ENCODE measurements around the gene COL1A2.

Gene COL1A2

GRCh38 chr7:94422136-94422535, 27.4 kb downstream of the COL1A2 start:
- Histone ChIP-seq H3K4me3 (ENCODE audit: low read depth, low read length) (no peak overlapping the region), H3K4me1 (ENCODE audit: control insufficient read depth, insufficient read depth, low read length) (no peaks in the 10 kb centered on the region), H3K27me3 (ENCODE audit: control insufficient read depth, insufficient read depth, low read length) (no peaks in the 10 kb centered on the region), H3K36me3 (ENCODE audit: control insufficient read depth, insufficient read depth, low read length) (peaks cover 99% of the 10 kb centered on the region), H3K9ac (ENCODE audit: low read length) (no peak overlapping the region), H3K27ac (ENCODE audit: low read depth, low read length) (no peak overlapping the region), H3K9me3 (ENCODE audit: control insufficient read depth, insufficient read depth, low read depth, low read length) (no peaks in the 10 kb centered on the region)

GRCh38 chr7:94422827-94423460, 28.2 kb downstream of the COL1A2 start:
- no peak overlapping the region for H3K27ac ChIP-seq (ENCODE audit: low read depth, low read length)
- no peak overlapping the region for H3K9ac ChIP-seq (ENCODE audit: low read length)
- H3K9me3 ChIP-seq (ENCODE audit: control insufficient read depth, insufficient read depth, low read depth, low read length) = no peaks in the 10 kb centered on the region
- H3K36me3 ChIP-seq (ENCODE audit: control insufficient read depth, insufficient read depth, low read length) = peaks cover 99% of the 10 kb centered on the region
- H3K4me3 ChIP-seq (ENCODE audit: low read depth, low read length) = no peak overlapping the region
- H3K27me3 ChIP-seq (ENCODE audit: control insufficient read depth, insufficient read depth, low read length) = no peaks in the 10 kb centered on the region
- no peaks in the 10 kb centered on the region for H3K4me1 ChIP-seq (ENCODE audit: control insufficient read depth, insufficient read depth, low read length)

DNA sequence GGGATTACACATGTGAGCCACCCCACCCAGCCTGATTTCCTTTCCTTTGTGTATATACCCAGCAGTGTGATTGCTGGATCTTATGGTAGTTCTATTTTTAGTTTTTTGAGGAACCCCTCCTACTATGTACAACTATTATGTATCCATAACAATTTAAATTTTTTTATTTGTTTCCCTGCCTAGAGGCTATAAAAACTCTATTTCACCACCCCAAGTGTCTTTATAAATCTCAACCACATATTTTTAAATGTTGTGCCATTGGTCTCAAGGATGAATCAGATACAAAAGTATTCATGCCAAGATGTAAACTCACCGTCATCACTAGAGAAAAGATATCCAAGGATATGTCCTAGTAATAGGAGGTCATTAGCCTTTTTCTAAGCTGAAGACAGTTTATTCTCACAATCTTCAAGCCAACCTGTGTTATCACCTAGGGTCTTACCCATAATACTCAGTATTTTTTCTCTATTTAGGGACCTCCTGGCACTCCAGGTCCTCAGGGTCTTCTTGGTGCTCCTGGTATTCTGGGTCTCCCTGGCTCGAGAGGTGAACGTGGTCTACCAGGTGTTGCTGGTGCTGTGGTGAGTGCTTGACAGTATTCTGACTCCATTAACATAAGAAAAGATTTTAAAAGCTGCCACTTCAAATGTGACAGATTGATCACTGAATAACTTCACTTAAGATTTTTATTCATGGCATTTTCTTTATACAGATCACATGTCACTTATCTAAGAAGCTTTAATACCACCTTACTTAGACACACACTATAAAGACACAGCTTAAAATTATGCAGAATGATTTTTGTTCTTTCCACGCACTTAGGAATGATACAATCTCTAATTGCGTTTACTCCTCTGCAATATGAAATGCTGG, 29.4 kb downstream of the COL1A2 start:
- peaks cover 99% of the 10 kb centered on the region for H3K36me3 ChIP-seq (ENCODE audit: control insufficient read depth, insufficient read depth, low read length)
- H3K4me1 ChIP-seq (ENCODE audit: control insufficient read depth, insufficient read depth, low read length) = no peaks in the 10 kb centered on the region
- no peaks in the 10 kb centered on the region for H3K27me3 ChIP-seq (ENCODE audit: control insufficient read depth, insufficient read depth, low read length)
- H3K9me3 ChIP-seq (ENCODE audit: control insufficient read depth, insufficient read depth, low read depth, low read length) = no peaks in the 10 kb centered on the region
- H3K27ac ChIP-seq (ENCODE audit: low read depth, low read length) = no peak overlapping the region
- H3K9ac ChIP-seq (ENCODE audit: low read length) = no peak overlapping the region
- H3K4me3 ChIP-seq (ENCODE audit: low read depth, low read length) = no peak overlapping the region

DNA sequence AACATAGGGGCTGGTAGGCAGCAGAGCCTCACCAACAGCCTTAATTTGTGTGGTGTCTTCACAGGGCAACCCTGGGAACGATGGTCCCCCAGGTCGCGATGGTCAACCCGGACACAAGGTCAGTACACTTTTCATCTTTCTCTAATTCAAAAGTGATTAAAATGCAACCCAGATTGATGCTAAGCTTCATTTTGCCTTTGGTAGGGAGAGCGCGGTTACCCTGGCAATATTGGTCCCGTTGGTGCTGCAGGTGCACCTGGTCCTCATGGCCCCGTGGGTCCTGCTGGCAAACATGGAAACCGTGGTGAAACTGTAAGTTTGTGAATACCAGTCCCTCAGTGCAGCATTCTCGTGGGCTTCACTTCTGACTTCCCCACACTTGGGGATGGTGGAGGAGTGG, 30.9 kb downstream of the COL1A2 start:
- H3K27me3 ChIP-seq (ENCODE audit: control insufficient read depth, insufficient read depth, low read length) = no peaks in the 10 kb centered on the region
- H3K4me1 ChIP-seq (ENCODE audit: control insufficient read depth, insufficient read depth, low read length) = no peaks in the 10 kb centered on the region
- no peak overlapping the region for H3K4me3 ChIP-seq (ENCODE audit: low read depth, low read length)
- no peaks in the 10 kb centered on the region for H3K9me3 ChIP-seq (ENCODE audit: control insufficient read depth, insufficient read depth, low read depth, low read length)
- peaks cover 94% of the 10 kb centered on the region for H3K36me3 ChIP-seq (ENCODE audit: control insufficient read depth, insufficient read depth, low read length)
- no peak overlapping the region for H3K27ac ChIP-seq (ENCODE audit: low read depth, low read length)
- H3K9ac ChIP-seq (ENCODE audit: low read length) = no peak overlapping the region

- Histone ChIP-seq H3K4me1 (ENCODE audit: control insufficient read depth, insufficient read depth, low read length) (no peaks in the 10 kb centered on the region), H3K36me3 (ENCODE audit: control insufficient read depth, insufficient read depth, low read length) (peaks cover 77% of the 10 kb centered on the region), H3K9me3 (ENCODE audit: control insufficient read depth, insufficient read depth, low read depth, low read length) (no peaks in the 10 kb centered on the region), H3K9ac (ENCODE audit: low read length) (no peak overlapping the region), H3K27me3 (ENCODE audit: control insufficient read depth, insufficient read depth, low read length) (no peaks in the 10 kb centered on the region), H3K4me3 (ENCODE audit: low read depth, low read length) (no peak overlapping the region), H3K27ac (ENCODE audit: low read depth, low read length) (no peak overlapping the region)
Observed at GRCh38 chr7:94426980-94427875, 32.5 kb downstream of the COL1A2 start.

GRCh38 chr7:94429153-94429552, 34.5 kb downstream of the COL1A2 start:
- Histone ChIP-seq H3K9me3 (ENCODE audit: control insufficient read depth, insufficient read depth, low read depth, low read length) (no peaks in the 10 kb centered on the region), H3K4me1 (ENCODE audit: control insufficient read depth, insufficient read depth, low read length) (no peaks in the 10 kb centered on the region), H3K4me3 (ENCODE audit: low read depth, low read length) (no peak overlapping the region), H3K36me3 (ENCODE audit: control insufficient read depth, insufficient read depth, low read length) (peaks cover 59% of the 10 kb centered on the region), H3K27ac (ENCODE audit: low read depth, low read length) (no peak overlapping the region), H3K9ac (ENCODE audit: low read length) (no peak overlapping the region), H3K27me3 (ENCODE audit: control insufficient read depth, insufficient read depth, low read length) (no peaks in the 10 kb centered on the region)

GRCh38 chr7:94431176-94431575, 36.5 kb downstream of the COL1A2 start:
- Histone ChIP-seq H3K4me3 (ENCODE audit: low read depth, low read length) (no peak overlapping the region), H3K4me1 (ENCODE audit: control insufficient read depth, insufficient read depth, low read length) (no peaks in the 10 kb centered on the region), H3K27me3 (ENCODE audit: control insufficient read depth, insufficient read depth, low read length) (no peaks in the 10 kb centered on the region), H3K9ac (ENCODE audit: low read length) (no peak overlapping the region), H3K9me3 (ENCODE audit: control insufficient read depth, insufficient read depth, low read depth, low read length) (no peaks in the 10 kb centered on the region), H3K36me3 (ENCODE audit: control insufficient read depth, insufficient read depth, low read length) (peaks cover 38% of the 10 kb centered on the region), H3K27ac (ENCODE audit: low read depth, low read length) (no peak overlapping the region)

- no peak overlapping the region for H3K4me3 ChIP-seq (ENCODE audit: low read depth, low read length)
- H3K36me3 ChIP-seq (ENCODE audit: control insufficient read depth, insufficient read depth, low read length) = peaks cover 33% of the 10 kb centered on the region
- no peaks in the 10 kb centered on the region for H3K9me3 ChIP-seq (ENCODE audit: control insufficient read depth, insufficient read depth, low read depth, low read length)
- H3K4me1 ChIP-seq (ENCODE audit: control insufficient read depth, insufficient read depth, low read length) = no peaks in the 10 kb centered on the region
- no peaks in the 10 kb centered on the region for H3K27me3 ChIP-seq (ENCODE audit: control insufficient read depth, insufficient read depth, low read length)
- H3K27ac ChIP-seq (ENCODE audit: low read depth, low read length) = no peak overlapping the region
- H3K9ac ChIP-seq (ENCODE audit: low read length) = no peak overlapping the region
Observed at GRCh38 chr7:94431619-94432280, 37.1 kb downstream of the COL1A2 start.

- Histone ChIP-seq H3K36me3 (ENCODE audit: control insufficient read depth, insufficient read depth, low read length) (peaks cover 27% of the 10 kb centered on the region), H3K27ac (ENCODE audit: low read depth, low read length) (no peak overlapping the region), H3K9me3 (ENCODE audit: control insufficient read depth, insufficient read depth, low read depth, low read length) (no peaks in the 10 kb centered on the region), H3K4me1 (ENCODE audit: control insufficient read depth, insufficient read depth, low read length) (no peaks in the 10 kb centered on the region), H3K4me3 (ENCODE audit: low read depth, low read length) (no peak overlapping the region), H3K9ac (ENCODE audit: low read length) (no peak overlapping the region), H3K27me3 (ENCODE audit: control insufficient read depth, insufficient read depth, low read length) (no peaks in the 10 kb centered on the region)
Observed at GRCh38 chr7:94432281-94432670, 37.6 kb downstream of the COL1A2 start.

GRCh38 chr7:94432817-94433216, 38.1 kb downstream of the COL1A2 start:
- Histone ChIP-seq H3K4me3 (ENCODE audit: low read depth, low read length) (no peak overlapping the region), H3K9ac (ENCODE audit: low read length) (no peak overlapping the region), H3K27me3 (ENCODE audit: control insufficient read depth, insufficient read depth, low read length) (no peaks in the 10 kb centered on the region), H3K36me3 (ENCODE audit: control insufficient read depth, insufficient read depth, low read length) (peaks cover 22% of the 10 kb centered on the region), H3K4me1 (ENCODE audit: control insufficient read depth, insufficient read depth, low read length) (no peaks in the 10 kb centered on the region), H3K9me3 (ENCODE audit: control insufficient read depth, insufficient read depth, low read depth, low read length) (no peaks in the 10 kb centered on the region), H3K27ac (ENCODE audit: low read depth, low read length) (no peak overlapping the region)
